GM18502 (cell line): ENCODE measurements around the gene SUMO1.

Experiments used
- ATAC-seq: cut with Tn5 transposase; IDR thresholded peaks from one replicate; pipeline ENCODE4 v1.9.1; 2021; ENCODE audit warnings: mild to moderate bottlenecking; ENCODE audit not compliant: unreplicated experiment, poor library complexity

SUMO1 gene

GRCh38 chr2:202201220-202202160 is 36.9 kb downstream of the SUMO1 start:
- ATAC-seq = no peak

- no peak for ATAC-seq
These were observed 41.7 kb downstream of the SUMO1 start for GRCh38 chr2:202196727-202197126.

DNA sequence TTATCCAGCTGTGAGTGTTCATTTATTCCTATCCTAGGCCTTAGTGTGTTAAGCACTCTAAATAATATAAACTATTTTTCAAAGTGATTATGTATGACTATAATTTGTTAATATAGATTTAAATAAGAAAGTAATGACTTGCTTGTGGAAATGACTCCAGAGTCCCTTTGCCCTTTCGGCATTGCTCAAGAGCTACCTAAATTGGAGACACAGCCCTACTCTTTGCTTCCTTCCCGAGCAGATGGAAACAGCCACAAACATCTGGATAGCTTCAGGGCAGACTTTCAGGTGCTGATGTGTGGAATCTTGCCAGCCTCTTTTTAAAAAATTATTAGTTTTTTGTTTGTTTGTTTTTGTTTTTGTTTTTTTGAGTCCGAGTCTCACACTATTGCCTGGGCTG is 44.0 kb downstream of the SUMO1 start:
- ATAC-seq = no peak

DNA sequence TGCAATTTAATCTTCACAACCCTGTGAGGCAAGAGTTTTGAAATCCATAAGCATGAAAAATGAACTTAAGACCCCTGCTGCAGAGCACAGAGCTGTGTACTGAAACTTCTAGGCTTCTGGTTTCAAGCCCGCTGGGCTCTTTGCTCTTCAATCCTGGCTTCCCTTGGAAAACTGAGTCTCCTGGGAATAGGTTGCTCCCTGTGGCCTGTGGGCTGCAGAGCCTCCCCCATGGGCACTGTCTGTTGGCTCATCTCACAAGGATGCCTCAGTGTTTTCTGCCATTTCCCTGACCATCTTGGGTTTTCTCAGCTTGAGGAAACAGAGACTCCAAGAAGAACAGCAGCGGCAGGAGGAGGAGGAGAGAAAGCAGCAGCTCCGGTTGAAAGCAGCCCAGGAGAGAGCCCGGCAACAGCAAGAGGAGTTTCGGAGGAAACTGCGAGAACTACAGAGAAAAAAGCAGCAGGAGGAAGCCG is 44.5 kb downstream of the SUMO1 start:
- ATAC-seq = no peak

DNA sequence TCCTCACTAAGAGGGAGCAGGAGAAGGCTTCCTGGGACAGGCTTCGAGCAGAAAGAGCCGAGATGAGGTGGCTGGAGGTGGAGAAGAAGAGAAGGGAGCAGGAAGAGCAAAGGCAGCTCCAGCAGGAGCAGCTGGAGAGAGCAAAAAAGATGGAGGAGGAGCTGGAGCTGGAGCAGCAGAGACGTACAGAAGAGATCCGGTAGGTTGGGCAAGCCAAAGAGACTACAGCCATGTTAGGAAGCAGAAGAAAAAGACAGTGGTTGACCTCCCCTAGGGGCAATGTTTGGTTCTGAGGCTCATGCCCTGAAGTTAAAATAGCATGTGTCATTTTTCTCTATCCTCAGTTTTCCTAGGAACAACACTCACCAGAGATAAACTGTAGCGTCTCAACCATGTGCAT is 45.1 kb downstream of the SUMO1 start:
- ATAC-seq = no peak

DNA sequence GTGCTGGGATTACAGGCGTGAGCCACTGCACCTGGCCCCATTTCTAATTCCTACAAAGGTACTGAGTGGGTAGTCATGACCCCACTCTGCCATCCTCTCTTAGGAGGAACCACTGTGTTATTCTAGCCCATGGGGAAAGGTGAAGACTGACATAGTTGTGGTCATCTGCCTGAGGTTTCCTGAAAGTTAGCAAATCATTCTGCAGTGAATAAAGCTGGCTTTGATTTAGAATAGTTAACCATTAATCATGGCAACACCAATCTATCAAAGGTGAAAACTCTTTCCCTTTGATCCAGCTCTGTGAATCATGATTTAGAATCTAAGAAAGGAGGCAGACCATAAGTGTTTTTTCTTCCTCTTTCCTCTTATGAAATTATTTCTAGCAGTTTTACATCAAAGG is 50.8 kb downstream of the SUMO1 start:
- ATAC-seq = no peak

- no peak for ATAC-seq
These were observed 51.7 kb downstream of the SUMO1 start for GRCh38 chr2:202186641-202187202.

DNA sequence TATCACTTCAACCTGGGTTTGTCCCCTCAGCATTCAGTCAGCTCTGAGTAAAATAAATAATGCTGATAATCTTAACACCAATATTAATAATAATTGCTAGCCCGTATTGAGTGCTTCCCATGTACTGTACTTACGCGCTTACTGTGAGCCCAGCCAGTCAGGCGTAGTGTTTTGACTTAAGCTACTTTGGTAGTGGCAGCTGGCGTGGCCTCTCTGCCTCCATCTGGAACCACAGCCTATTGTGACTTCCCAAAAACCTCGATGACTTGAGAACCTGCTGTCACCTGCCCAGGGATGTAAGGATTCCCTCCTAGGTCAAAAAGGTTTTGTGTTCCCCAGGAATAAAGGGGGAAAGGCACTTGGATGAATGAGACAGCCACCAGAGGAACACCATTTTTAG is 53.2 kb downstream of the SUMO1 start:
- ATAC-seq = no peak

DNA sequence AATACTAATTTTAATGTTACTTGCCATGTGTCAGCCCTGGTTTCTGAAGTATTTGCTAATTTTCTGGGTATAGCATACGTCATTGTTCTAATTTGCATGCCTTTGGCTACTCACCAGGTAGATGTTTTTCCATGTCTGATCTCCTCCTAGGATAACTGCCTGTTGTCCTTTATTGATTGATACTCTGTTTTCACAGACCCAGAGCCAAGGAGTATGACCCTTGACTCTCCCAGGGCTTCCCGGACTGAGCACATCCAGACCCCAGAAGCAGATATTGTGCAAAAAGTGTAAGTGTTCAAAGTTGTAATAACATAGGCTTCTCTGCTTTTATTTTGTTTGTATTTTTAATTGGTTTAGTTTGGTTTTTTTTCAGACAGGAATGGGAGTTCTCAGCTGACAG is 53.8 kb downstream of the SUMO1 start:
- no peak for ATAC-seq

DNA sequence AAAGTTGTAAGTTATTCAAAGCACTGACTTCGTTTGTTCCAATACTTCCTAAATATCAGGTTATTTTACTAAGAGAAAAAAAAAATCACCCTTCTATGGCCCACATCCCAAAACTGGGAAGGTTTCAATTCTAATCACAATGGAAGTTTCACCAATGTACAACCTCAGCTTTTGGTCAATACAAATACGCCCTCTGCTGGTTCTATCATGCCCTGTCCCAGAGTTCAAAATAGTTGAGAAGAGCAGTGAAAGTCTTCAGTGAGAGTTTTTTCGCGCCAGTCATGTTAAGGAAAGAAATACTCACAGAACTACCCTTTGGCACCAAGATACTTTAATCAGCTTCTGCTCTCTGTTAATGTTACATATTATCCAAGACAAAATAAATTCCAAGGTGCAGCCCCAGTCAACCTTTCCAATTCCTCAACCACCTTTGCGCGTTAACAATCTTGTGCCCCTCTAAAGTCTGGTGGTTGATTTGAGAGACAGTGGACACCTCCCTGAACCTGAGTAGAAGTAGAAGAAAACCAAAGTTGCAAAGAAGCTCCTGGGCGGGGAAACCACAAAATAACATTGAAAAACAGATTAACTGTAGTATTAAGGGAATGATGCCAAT is 59.9 kb downstream of the SUMO1 start:
- no peak for ATAC-seq

- ATAC-seq = peak; percentile 78
These were observed 65.8 kb downstream of the SUMO1 start for GRCh38 chr2:202172439-202173211.

DNA sequence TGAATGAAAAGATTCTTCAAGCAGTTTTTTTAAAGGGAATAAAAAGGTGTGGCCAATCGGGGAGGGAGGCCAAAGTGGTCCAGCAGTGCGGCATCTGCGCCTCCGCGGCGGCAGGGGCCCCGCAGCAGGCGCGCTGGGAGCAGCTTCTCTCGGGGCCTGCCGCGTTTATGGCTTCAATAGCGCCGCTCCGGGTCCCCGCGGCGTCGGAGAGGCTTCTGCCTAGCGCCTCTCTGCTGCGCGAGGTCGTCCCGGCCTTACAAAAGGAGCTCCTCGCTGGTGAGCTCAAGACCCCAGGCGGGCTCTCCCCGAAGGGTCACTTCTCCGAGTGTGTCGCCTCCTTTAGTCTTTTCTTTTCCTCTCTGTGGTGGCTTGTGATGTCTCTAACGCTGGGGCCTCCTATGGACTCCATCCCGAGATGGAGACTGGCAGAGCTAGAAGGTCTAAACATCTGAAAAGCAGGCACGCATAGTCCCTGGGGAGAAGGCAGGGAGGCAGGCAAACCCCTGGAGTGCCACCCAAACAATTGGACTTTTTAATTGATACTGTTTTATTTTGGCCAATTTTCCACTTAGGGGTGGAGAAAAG is 67.1 kb downstream of the SUMO1 start:
- no peak for ATAC-seq

- ATAC-seq = no peak
These were observed 68.5 kb downstream of the SUMO1 start for GRCh38 chr2:202169832-202170424.

DNA sequence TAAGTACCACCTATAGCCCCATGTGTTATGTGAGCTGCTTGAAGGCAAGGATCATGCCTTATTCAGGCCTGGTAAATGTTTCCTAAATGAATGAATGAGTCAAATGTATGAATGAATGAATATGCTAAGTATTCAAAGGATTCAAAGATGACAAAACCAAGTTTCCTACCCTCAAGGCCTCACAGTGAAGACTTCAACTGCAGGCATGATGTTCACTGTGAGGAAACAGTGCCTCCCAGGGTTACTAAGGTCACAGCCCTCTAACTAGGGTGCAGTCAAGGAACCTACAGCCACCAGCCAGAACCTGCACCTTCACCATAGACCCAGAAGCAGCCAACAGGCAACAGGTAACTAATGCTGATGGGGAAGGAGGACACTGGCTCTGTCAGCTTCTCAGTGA is 69.3 kb downstream of the SUMO1 start:
- ATAC-seq = no peak

- no peak for ATAC-seq
These were observed 72.5 kb downstream of the SUMO1 start for GRCh38 chr2:202165945-202166344.

GRCh38 chr2:202165208-202165607 is 73.2 kb downstream of the SUMO1 start:
- ATAC-seq = no peak

DNA sequence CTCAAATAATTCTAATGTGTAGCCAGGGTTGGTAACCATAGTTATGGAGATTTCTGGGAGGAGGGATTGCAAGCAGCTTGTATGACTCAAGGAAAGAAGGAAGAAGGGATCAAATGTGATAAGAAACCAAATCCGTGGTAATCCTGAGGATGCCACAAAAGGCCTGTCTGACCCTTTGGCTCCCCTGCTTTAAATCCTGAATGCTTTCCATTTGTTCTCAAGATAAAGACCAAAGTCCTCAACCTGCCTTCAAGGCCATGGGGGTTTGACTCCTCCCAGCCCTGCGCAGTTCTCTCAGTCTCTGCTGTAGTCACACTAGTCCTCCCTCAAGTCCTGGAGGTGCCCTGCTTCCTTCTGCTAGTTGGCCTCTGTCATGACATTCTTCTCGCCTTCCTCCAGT is 74.0 kb downstream of the SUMO1 start:
- ATAC-seq = no peak

DNA sequence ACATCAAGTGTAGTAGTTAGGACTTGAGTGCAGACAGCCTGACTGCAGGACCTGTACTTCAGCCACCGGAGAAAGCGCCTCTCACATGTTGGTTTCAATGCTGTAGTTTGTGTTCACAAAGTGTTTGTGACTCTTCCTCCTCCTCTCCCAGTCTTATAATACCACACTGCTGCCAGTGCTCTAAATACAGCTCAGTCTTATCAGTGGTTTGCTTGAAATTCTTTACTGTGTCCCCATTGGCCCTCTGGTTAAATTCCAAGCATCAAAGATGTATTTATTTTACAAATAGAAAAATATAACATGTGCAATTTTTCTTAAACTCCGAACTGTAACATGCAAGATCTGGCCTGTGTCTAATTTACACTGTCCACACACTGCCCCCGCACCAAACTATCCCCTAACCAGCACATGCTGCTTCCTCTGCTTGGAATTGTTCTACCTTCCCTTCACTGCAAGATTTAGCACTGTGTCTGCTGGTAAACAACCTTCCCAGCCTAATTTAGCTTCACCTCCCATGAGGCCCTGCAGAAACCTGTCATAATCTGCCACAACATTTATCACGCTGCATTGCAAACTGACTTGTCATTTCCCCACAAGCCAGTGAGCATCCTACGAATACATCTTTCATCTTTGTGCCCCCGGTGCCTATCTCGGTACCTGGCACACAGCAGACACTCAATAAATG is 77.1 kb downstream of the SUMO1 start:
- no peak for ATAC-seq

DNA sequence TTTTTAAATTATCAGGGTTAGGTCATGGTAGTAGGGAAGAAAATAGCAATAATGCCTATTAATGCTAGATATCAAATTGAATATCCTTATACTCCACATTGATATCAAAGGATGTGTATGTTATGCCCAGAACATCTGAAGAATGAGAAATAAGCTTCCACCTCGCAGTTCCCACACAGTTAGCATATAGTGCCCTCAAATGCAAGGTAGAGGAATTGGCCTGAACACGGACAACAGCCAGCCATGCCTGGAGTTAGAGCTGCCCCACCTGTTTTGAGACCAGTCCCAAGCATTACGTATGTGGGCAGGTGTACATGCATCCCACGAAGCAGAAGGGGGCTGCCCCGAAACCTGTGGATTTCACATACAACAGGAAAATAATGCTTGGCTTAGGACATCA is 79.6 kb downstream of the SUMO1 start:
- ATAC-seq = no peak
